ENCODE data around the gene KLRC4. TPM values are rescaled to one million over a fixed set of nuclear protein-coding genes. Genes with fewer than 3 reads are reported as not detected.
"Not testable (repeated sequence)": the region's sequence is repeated elsewhere in the genome, so short reads cannot be mapped to it uniquely, and the experiment has no call there.

KLRC4 gene
- total RNA-seq, 4 donors from 2014 or later: 2.3 TPM; not detected in 3

DNA sequence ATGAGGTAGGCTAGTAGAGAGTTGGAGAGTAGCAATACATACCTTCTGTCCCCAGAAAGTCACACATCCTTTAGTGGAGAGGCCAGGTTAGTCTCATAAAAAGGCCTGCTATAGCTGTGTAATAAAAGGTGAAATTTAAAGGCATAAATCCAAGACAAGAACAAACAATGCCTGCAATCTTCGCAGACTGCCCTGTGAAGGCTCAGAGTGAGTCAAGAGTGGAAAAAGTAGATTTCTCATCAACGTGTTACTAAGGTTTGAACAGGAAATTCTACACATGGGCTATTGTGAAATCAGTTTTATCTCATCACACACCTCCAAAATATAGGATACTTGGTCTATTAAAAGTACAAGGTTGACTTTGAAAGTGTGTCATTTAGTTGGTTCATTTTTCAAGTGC lies 43.6 kb upstream of the KLRC4 start, which contains the start of gene KLRC1:
Gene KLRC1 (minus strand): TSS at position 222 of the 400 bp plus-strand sequence. CDS start 2,221 bp downstream, outside the sequence.
- TF ChIP-seq POLR2A (IDR thresholded peaks at IDR 0.05) (no peak), EP300 (IDR thresholded peaks at IDR 0.05) (no peak), POLR2AphosphoS5 (IDR thresholded peaks at IDR 0.05) (no peak), CTCF (IDR thresholded peaks at IDR 0.05) (no peak)
- H3K27ac ChIP-seq: no peak within 1 kb of the TSS
- no peaks in the 10 kb centered on the region for H3K27me3 ChIP-seq
- ATAC-seq: no peak
- H3K4me1 ChIP-seq: no peaks in the 10 kb centered on the region
- WGBS, 2 donors (ENCODE audit: low coverage in 1 of 2): 55 to 59% methylated on average over 2 of the region's 2 CpGs
- H3K36me3 ChIP-seq: no peaks in the 10 kb centered on the region
- peaks cover 0 to 26% (median 0%) of the 10 kb centered on the region in 3 donors for H3K9me3 ChIP-seq
- no peak within 1 kb of the TSS for H3K4me3 ChIP-seq

GRCh38 chr12:10448236-10448635 lies 38.7 kb upstream of the KLRC4 start:
- ATAC-seq: no peak
- 50 to 80% methylated on average over 1 of the region's 4 CpGs for WGBS, 2 donors (ENCODE audit: low coverage in 1 of 2)
- Histone ChIP-seq H3K9me3 (no peaks in the 10 kb centered on the region), H3K27ac (no peak overlapping the region), H3K4me3 (no peak overlapping the region), H3K27me3 (no peaks in the 10 kb centered on the region), H3K36me3 (no peaks in the 10 kb centered on the region), H3K4me1 (no peaks in the 10 kb centered on the region)
- no peak for TF ChIP-seq POLR2A (IDR thresholded peaks at IDR 0.05)
- TF ChIP-seq EP300 (IDR thresholded peaks at IDR 0.05): no peak
- TF ChIP-seq CTCF (IDR thresholded peaks at IDR 0.05): no peak
- TF ChIP-seq POLR2AphosphoS5 (IDR thresholded peaks at IDR 0.05): no peak

DNA sequence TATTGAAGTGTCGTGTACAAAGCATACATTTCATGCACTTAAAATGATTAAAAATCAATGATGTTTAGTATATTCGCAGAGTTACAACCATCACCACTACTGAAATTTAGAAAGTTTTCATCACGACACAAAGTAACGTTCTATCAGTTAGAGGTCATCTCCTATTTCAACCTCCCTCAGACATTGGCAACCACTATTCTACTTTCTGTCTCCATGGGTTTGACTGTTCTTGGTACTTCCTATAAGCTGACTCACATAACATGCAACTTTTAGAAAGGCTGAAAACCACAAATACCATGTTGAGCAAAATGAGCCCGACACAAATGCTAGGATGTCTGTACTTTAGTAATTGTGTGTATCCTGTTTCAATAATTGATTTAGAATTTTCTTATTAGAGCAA lies 36.5 kb upstream of the KLRC4 start:
- not testable (repeated sequence) for ATAC-seq, H3K4me1 ChIP-seq, H3K4me3 ChIP-seq, H3K27me3 ChIP-seq, H3K9me3 ChIP-seq, H3K27ac ChIP-seq, H3K36me3 ChIP-seq
- WGBS, 2 donors (ENCODE audit: low coverage in 1 of 2): 76 to 78% methylated on average over 5 of the region's 5 CpGs

GRCh38 chr12:10441144-10441543 lies 31.6 kb upstream of the KLRC4 start:
- WGBS, 2 donors (ENCODE audit: low coverage in 1 of 2): 91 to 92% methylated on average over 7 to 8 of the region's 8 CpGs
- H3K4me1 ChIP-seq, H3K27ac ChIP-seq, H3K36me3 ChIP-seq, H3K4me3 ChIP-seq, ATAC-seq, H3K9me3 ChIP-seq, H3K27me3 ChIP-seq: not testable (repeated sequence)

DNA sequence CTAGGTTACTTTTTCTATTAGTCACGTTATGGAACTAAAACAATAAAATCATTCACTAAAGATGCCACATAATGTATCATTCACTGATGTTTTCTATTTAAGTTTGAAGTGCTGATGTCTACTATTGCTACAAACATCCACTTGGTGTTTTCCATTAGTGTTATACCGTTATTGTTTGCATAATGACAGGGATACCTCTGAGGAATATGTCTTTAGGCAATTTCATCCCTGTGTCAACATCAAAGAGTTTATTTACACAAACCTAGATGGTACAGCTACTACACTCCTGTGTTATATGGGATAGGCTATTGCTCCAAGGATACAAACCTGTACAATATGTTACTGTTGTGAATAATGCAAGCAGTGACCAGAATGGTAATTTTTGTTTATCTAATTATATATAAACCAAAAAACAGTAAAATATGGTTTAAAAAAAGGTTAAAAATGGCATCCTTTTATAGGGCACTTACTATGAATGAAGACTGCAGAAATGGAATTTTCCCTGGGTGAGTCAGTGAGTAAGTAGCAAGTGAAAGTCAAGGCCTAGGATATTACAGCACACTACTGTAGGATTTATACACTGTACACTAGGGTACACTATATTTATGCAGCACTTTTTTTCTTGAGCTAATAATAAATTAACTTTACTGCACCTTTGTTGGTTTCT lies 30.2 kb upstream of the KLRC4 start:
- not testable (repeated sequence) for ATAC-seq, H3K27me3 ChIP-seq, H3K4me3 ChIP-seq, H3K27ac ChIP-seq, H3K9me3 ChIP-seq, H3K36me3 ChIP-seq, H3K4me1 ChIP-seq
- WGBS, 2 donors (ENCODE audit: low coverage in 1 of 2): 71 to 78% methylated on average over 1 to 2 of the region's 2 CpGs

DNA sequence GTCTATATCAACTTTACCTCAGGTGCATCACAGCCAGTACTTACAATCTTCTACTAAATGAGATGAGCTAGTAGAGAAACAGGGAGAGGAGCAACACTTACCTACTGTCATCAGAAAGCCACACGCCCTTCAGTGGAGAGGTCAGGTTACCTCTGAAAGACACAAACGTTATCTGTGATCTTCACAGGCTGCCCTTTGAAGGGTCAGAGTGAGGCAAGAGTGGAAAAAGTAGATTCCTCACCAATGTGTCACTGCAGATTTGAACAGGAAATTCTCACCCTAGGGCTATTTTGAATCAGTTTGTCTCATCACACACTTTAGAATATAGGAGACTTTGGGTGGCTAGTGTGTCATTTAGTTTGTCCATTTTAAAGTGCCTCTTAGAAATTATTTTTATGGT lies 28.0 kb upstream of the KLRC4 start:
- ATAC-seq: not testable (repeated sequence)
- WGBS, 2 donors (ENCODE audit: low coverage in 1 of 2): no CpG with 5 or more reads among the region's 2 CpGs

DNA sequence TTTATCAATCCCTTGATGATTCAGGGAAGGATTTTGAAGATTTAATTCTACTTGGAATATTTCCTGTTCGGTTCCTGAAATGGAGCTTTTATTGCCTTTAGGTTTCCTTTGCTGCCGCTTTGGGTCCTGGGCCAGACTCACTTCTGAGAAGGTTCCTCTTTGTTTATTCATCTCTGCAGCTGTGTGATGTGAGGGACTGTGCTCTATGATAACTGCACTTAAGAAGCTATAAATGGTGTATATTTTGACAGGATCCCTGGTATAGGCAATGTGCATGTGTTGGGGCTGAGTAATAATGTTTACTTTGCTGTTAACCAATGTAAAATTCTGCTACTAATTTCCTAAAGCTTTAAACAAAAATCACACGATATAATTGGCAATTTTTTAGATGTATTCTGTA lies 26.3 kb upstream of the KLRC4 start, which contains the start of gene KLRC2:
Gene KLRC2 (minus strand): TSS at position 195 of the 400 bp plus-strand sequence. CDS start 24 bp downstream, at position 171.
- H3K9me3 ChIP-seq, H3K27me3 ChIP-seq, H3K4me1 ChIP-seq, H3K27ac ChIP-seq, H3K36me3 ChIP-seq, H3K4me3 ChIP-seq, ATAC-seq: not testable (repeated sequence)
- WGBS, 2 donors (ENCODE audit: low coverage in 1 of 2): 19 to 40% methylated on average over 3 of the region's 3 CpGs

More for the DNA sequence above, 28.0 kb upstream of the KLRC4 start:
- not testable (repeated sequence) for H3K9me3 ChIP-seq, H3K36me3 ChIP-seq, H3K27ac ChIP-seq, H3K27me3 ChIP-seq, H3K4me1 ChIP-seq, H3K4me3 ChIP-seq

- H3K27ac ChIP-seq, H3K27me3 ChIP-seq, ATAC-seq, H3K9me3 ChIP-seq, H3K36me3 ChIP-seq, H3K4me1 ChIP-seq, H3K4me3 ChIP-seq: not testable (repeated sequence)
- 88 to 91% methylated on average over 4 of the region's 4 CpGs for WGBS, 2 donors (ENCODE audit: low coverage in 1 of 2)
These were observed 21.1 kb upstream of the KLRC4 start for GRCh38 chr12:10430623-10431022.

- not testable (repeated sequence) for H3K27me3 ChIP-seq, H3K9me3 ChIP-seq, H3K27ac ChIP-seq, ATAC-seq, H3K4me3 ChIP-seq, H3K36me3 ChIP-seq, H3K4me1 ChIP-seq
- 76 to 89% methylated on average over 5 to 8 of the region's 8 CpGs for WGBS, 2 donors (ENCODE audit: low coverage in 1 of 2)
These were observed 16.4 kb upstream of the KLRC4 start for GRCh38 chr12:10425938-10426337.

DNA sequence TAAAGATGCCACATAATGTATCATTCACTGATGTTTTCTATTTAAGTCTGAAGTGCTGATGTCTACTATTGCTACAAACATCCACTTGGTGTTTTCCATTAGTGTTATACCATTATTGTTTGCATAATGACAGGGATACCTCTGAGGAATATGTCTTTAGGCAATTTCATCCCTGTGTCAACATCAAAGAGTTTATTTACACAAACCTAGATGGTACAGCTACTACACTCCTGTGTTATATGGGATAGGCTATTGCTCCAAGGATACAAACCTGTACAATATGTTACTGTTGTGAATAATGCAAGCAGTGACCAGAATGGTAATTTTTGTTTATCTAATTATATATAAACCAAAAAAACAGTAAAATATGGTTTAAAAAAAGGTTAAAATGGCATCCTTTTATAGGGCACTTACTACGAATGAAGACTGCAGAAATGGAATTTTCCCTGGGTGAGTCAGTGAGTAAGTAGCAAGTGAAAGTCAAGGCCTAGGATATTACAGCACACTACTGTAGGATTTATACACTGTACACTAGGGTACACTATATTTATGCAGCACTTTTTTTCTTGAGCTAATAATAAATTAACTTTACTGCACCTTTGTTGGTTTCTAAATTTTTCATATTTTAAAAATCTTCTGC lies 14.8 kb upstream of the KLRC4 start:
- H3K9me3 ChIP-seq, ATAC-seq: not testable (repeated sequence)
- no CpG with 5 or more reads among the region's 1 CpG for WGBS, 2 donors (ENCODE audit: low coverage in 1 of 2)

DNA sequence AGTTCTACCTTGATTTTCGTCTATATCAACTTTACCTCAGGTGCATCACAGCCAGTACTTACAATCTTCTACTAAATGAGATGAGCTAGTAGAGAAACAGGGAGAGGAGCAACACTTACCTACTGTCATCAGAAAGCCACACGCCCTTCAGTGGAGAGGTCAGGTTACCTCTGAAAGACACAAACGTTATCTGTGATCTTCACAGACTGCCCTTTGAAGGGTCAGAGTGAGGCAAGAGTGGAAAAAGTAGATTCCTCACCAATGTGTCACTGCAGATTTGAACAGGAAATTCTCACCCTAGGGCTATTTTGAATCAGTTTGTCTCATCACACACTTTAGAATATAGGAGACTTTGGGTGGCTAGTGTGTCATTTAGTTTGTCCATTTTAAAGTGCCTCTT lies 12.6 kb upstream of the KLRC4 start:
- WGBS, 2 donors (ENCODE audit: low coverage in 1 of 2): 17 to 25% methylated on average over 1 of the region's 3 CpGs
- H3K9me3 ChIP-seq: not testable (repeated sequence)

More for the DNA sequence above, 14.8 kb upstream of the KLRC4 start:
- H3K4me1 ChIP-seq, H3K27me3 ChIP-seq, H3K4me3 ChIP-seq, H3K36me3 ChIP-seq, H3K27ac ChIP-seq: not testable (repeated sequence)

More for the DNA sequence above, 12.6 kb upstream of the KLRC4 start:
- not testable (repeated sequence) for H3K27me3 ChIP-seq, H3K27ac ChIP-seq, ATAC-seq, H3K36me3 ChIP-seq, H3K4me1 ChIP-seq, H3K4me3 ChIP-seq
